Activated CD4-positive, alpha-beta T cell treated with anti-CD3 and anti-CD28 coated beads, Interleukin-2, amount 50 U/mL, for 4 hours (primary cell): ENCODE data around the gene PRKD3.
A peak's percentile ranks its signal among the peaks of the same experiment; 100 is the strongest.

Experiments used
- DNase-seq, 2 experiments: peaks; one replicate each; pipeline ENCODE4 v3.0.0-alpha.2; 2020

The PRKD3 gene

GRCh38 chr2:37342591-37343220 is 18.1 kb upstream of the PRKD3 start:
- no peak for DNase-seq

- no peak for DNase-seq
Measured at GRCh38 chr2:37340637-37341036, 16.0 kb upstream of the PRKD3 start.

GRCh38 chr2:37338933-37339332 is 14.3 kb upstream of the PRKD3 start:
- no peak for DNase-seq

- DNase-seq, result no peak
Measured at GRCh38 chr2:37337620-37338280, 13.1 kb upstream of the PRKD3 start.

- no peak for DNase-seq
Measured at GRCh38 chr2:37335604-37336003, 11.0 kb upstream of the PRKD3 start.

GRCh38 chr2:37333256-37333655 is 8.6 kb upstream of the PRKD3 start:
- no peak for DNase-seq

GRCh38 chr2:37332560-37332959 is 7.9 kb upstream of the PRKD3 start:
- DNase-seq, result no peak

GRCh38 chr2:37330681-37331080 is 6.0 kb upstream of the PRKD3 start:
- no peak for DNase-seq

- no peak for DNase-seq
Measured at GRCh38 chr2:37326866-37327634, 2.4 kb upstream of the PRKD3 start.

- DNase-seq, result no peak
Measured at GRCh38 chr2:37326285-37326684, 1.7 kb upstream of the PRKD3 start.

- DNase-seq, result no peak
Measured at GRCh38 chr2:37325625-37326071, 1.0 kb upstream of the PRKD3 start.

GRCh38 chr2:37324536-37324785 is 172 bp downstream of the PRKD3 start:
- no peak for DNase-seq

- peak; percentile 21 to 25 for DNase-seq
Measured at GRCh38 chr2:37323781-37324535, 675 bp downstream of the PRKD3 start.

GRCh38 chr2:37323176-37323780 is 1.4 kb downstream of the PRKD3 start:
- DNase-seq, result no peak

- no peak for DNase-seq
Measured at GRCh38 chr2:37322368-37322767, 2.3 kb downstream of the PRKD3 start.

- no peak for DNase-seq
Measured at GRCh38 chr2:37321029-37321682, 3.5 kb downstream of the PRKD3 start.

- DNase-seq, result no peak
Measured at GRCh38 chr2:37319754-37320609, 4.7 kb downstream of the PRKD3 start.

- no peak for DNase-seq
Measured at GRCh38 chr2:37318401-37318800, 6.2 kb downstream of the PRKD3 start.

GRCh38 chr2:37317746-37318145 is 6.9 kb downstream of the PRKD3 start:
- DNase-seq, result no peak

- DNase-seq, result no peak
Measured at GRCh38 chr2:37316181-37316580, 8.5 kb downstream of the PRKD3 start.

- no peak for DNase-seq
Measured at GRCh38 chr2:37315364-37315763, 9.3 kb downstream of the PRKD3 start.

GRCh38 chr2:37307500-37307899 is 17.1 kb downstream of the PRKD3 start:
- DNase-seq, result no peak
